IMR-90 (cell line): ENCODE measurements around the gene PDS5A. TPM values are rescaled to one million over a fixed set of nuclear protein-coding genes. Genes with fewer than 3 reads are reported as not detected.
A peak's percentile ranks its signal among the peaks of the same experiment; 100 is the strongest.

Experiments
- ATAC-seq: fragments of 200-7000 bp; cut with Tn5 transposase; 2 replicates; pipeline ENCODE4 v1.9.1; 2020; ENCODE audit warnings: low read depth, mild to moderate bottlenecking, moderate library complexity
- BruUV-seq: library from RNA; stranded (reverse); fragments of 400-500 nt; replicated peaks from 2 replicates; lab custom pipeline; 2021; lab: Mats Ljungman, UMichigan
- CTCF ChIA-PET: fragments of 300-600 bp; formaldehyde crosslinking; extraction: SDS; loops from one replicate; lab custom pipeline; 2021; ENCODE audit warnings: antibody characterized with exemption; lab: Yijun Ruan, JAX
- POLR2A ChIA-PET: fragments of 300-600 bp; sonication (Branson Sonifier 250); formaldehyde crosslinking; loops from one replicate; lab custom pipeline; 2022; ENCODE audit warnings: antibody characterized with exemption; ENCODE audit not compliant: unreplicated experiment; lab: Charles Lee
- DNase-seq: peaks from one replicate; pipeline ENCODE4 v3.0.0; 2013
- H2AFZ ChIP-seq: replicated peaks from 2 replicates; pipeline ENCODE3; 2013; ENCODE audit warnings: low read length, mild to moderate bottlenecking; ENCODE audit not compliant: poor library complexity
- H2AK5ac ChIP-seq: 2 replicates; pipeline ENCODE4 v1.6.1; 2013; ENCODE audit warnings: low read depth, low read length, inconsistent platforms
- H2AK9ac ChIP-seq: replicated peaks from 2 replicates; pipeline ENCODE3; 2013; ENCODE audit warnings: mild to moderate bottlenecking, low read depth, low read length, moderate library complexity; ENCODE audit not compliant: poor library complexity
- H2BK120ac ChIP-seq: 2 replicates; pipeline ENCODE4 v1.6.1; 2013; ENCODE audit warnings: low read depth, low read length, inconsistent platforms
- H2BK15ac ChIP-seq: 3 replicates; pipeline ENCODE4 v1.6.1; 2013; ENCODE audit warnings: low read depth, low read length, inconsistent platforms
- H2BK20ac ChIP-seq: 2 replicates; pipeline ENCODE4 v1.6.1; 2013; ENCODE audit warnings: low read depth, mild to moderate bottlenecking, inconsistent platforms, low read length, moderate library complexity
- H2BK5ac ChIP-seq: 2 replicates; pipeline ENCODE4 v1.6.1; 2013; ENCODE audit warnings: mild to moderate bottlenecking, low read depth, low read length, inconsistent platforms; ENCODE audit not compliant: poor library complexity, severe bottlenecking
- H3K14ac ChIP-seq: replicated peaks from 2 replicates; pipeline ENCODE4 v1.6.1; 2013; ENCODE audit warnings: low read depth, low read length, inconsistent platforms
- H3K18ac ChIP-seq: 2 replicates; pipeline ENCODE4 v1.6.1; 2013; ENCODE audit warnings: low read depth, low read length, control low read depth
- H3K23ac ChIP-seq: 2 replicates; pipeline ENCODE4 v1.6.1; 2013; ENCODE audit warnings: low read depth, low read length, inconsistent platforms
- H3K27ac ChIP-seq: 2 replicates; pipeline ENCODE4 v1.5.1; 2013; ENCODE audit warnings: mild to moderate bottlenecking, control low read depth, low read length; ENCODE audit not compliant: insufficient read depth
- H3K27me3 ChIP-seq: 2 replicates; pipeline ENCODE4 v1.6.1; 2013; ENCODE audit warnings: low read length; ENCODE audit not compliant: control insufficient read depth, insufficient read depth
- H3K36me3 ChIP-seq: 2 replicates; pipeline ENCODE4 v1.6.1; 2013; ENCODE audit warnings: low read length, mixed read lengths; ENCODE audit not compliant: control insufficient read depth, insufficient read depth
- H3K4ac ChIP-seq: 2 replicates; pipeline ENCODE4 v1.6.1; 2013; ENCODE audit warnings: low read depth, low read length, inconsistent platforms
- H3K4me1 ChIP-seq: 2 replicates; pipeline ENCODE4 v1.6.1; 2013; ENCODE audit warnings: low read length, mixed read lengths; ENCODE audit not compliant: control insufficient read depth, insufficient read depth
- H3K4me2 ChIP-seq: 2 replicates; pipeline ENCODE4 v1.6.1; 2013; ENCODE audit warnings: low read depth, mild to moderate bottlenecking, control low read depth, low read length, moderate library complexity
- H3K4me3 ChIP-seq: 2 replicates; pipeline ENCODE4 v1.5.1; 2013; ENCODE audit warnings: low read depth, mild to moderate bottlenecking, control low read depth, low read length, moderate library complexity; ENCODE audit not compliant: insufficient read depth
- H3K56ac ChIP-seq: 2 replicates; pipeline ENCODE4 v1.6.1; 2013; ENCODE audit warnings: low read length, inconsistent platforms; ENCODE audit not compliant: insufficient read depth; ENCODE audit errors: extremely low read depth
- H3K79me1 ChIP-seq, 2 experiments: 2 replicates each; pipeline ENCODE4 v1.6.1; 2013; ENCODE audit warnings: low read length in 2 of 2, inconsistent platforms in 1 of 2, low read depth in 1 of 2
- H3K9ac ChIP-seq: 2 replicates; pipeline ENCODE4 v1.6.1; 2013; ENCODE audit warnings: low read depth, low read length, control low read depth
- H3K9me1 ChIP-seq: 2 replicates; pipeline ENCODE4 v1.6.1; 2013; ENCODE audit warnings: low read length, inconsistent platforms; ENCODE audit not compliant: insufficient read depth
- H3K9me3 ChIP-seq: 2 replicates; pipeline ENCODE4 v1.6.1; 2013; ENCODE audit warnings: low read length; ENCODE audit not compliant: control insufficient read depth, insufficient read depth
- H4K20me1 ChIP-seq: 2 replicates; pipeline ENCODE4 v1.6.1; 2013; ENCODE audit warnings: low read length, inconsistent platforms; ENCODE audit not compliant: insufficient read depth
- H4K5ac ChIP-seq: 2 replicates; pipeline ENCODE4 v1.6.1; 2013; ENCODE audit warnings: mild to moderate bottlenecking, low read depth, low read length, control low read depth
- H4K8ac ChIP-seq, 2 experiments: 2 replicates each; pipeline ENCODE4 v1.6.1; 2013; ENCODE audit warnings: low read depth in 2 of 2, low read length in 2 of 2, control low read depth in 1 of 2, inconsistent platforms in 1 of 2
- H4K91ac ChIP-seq: 2 replicates; pipeline ENCODE4 v1.6.1; 2013; ENCODE audit warnings: low read depth, low read length, inconsistent platforms; ENCODE audit not compliant: insufficient read depth
- CTCF ChIP-seq: conservative IDR thresholded peaks from 2 replicates; pipeline ENCODE4 v1.5.1; 2012; ENCODE audit warnings: mild to moderate bottlenecking, low read depth, low read length, improper control_type of control experiment
- FOS ChIP-seq: fragments of 150-350 bp; IDR thresholded peaks from 2 replicates; pipeline ENCODE4 v1.6.1; 2016; ENCODE audit warnings: low read depth, low read length
- MAFK ChIP-seq: IDR thresholded peaks from 2 replicates; pipeline ENCODE4 v1.6.1; 2012; ENCODE audit warnings: low read depth, low read length, improper control_type of control experiment
- MXI1 ChIP-seq: IDR thresholded peaks from 2 replicates; pipeline ENCODE4 v1.6.1; 2012; ENCODE audit warnings: low read depth, mild to moderate bottlenecking, low read length, moderate library complexity, borderline replicate concordance
- NFE2L2 ChIP-seq: fragments of 150-350 bp; IDR thresholded peaks from 2 replicates; pipeline ENCODE4 v1.6.1; 2016; ENCODE audit warnings: low read depth, mild to moderate bottlenecking, low read length
- POLR2A ChIP-seq: IDR thresholded peaks from 2 replicates; pipeline ENCODE4 v1.6.1; 2012; ENCODE audit warnings: mild to moderate bottlenecking, low read depth, low read length
- RAD21 ChIP-seq: IDR thresholded peaks from 2 replicates; pipeline ENCODE4 v1.6.1; 2012; ENCODE audit warnings: low read length, improper control_type of control experiment
- RCOR1 ChIP-seq: IDR thresholded peaks from 2 replicates; pipeline ENCODE4 v1.6.1; 2012; ENCODE audit warnings: mild to moderate bottlenecking, low read length, improper control_type of control experiment; ENCODE audit not compliant: insufficient replicate concordance
- RFX5 ChIP-seq: IDR thresholded peaks from 2 replicates; pipeline ENCODE4 v1.8.0; 2012; ENCODE audit warnings: low read depth, mild to moderate bottlenecking, low read length, moderate library complexity
- WGBS, 2 experiments: methylation state at CpG; one replicate each; pipeline versions ENCODE4 v1.1.5 to v1.1.7; 2013; ENCODE audit warnings: missing lambda C conversion rate in 2 of 2; ENCODE audit not compliant: insufficient read length in 1 of 2; ENCODE audit errors: extremely low coverage in 2 of 2; 5-methylcytosine and 5-hydroxymethylcytosine counted together
- dilution Hi-C: fragments of 300-500 bp; cut with HindIII; formaldehyde crosslinking; loops from one replicate; pipeline ENCODE4 v1.14.3; 2018; ENCODE audit warnings: low sequenced_read_pairs; ENCODE audit not compliant: unreplicated experiment
- in situ Hi-C: fragments of 300-500 bp; cut with MboI; formaldehyde crosslinking; loops from 3 replicates; pipeline ENCODE4 v1.14.3; 2019; ENCODE audit warnings: low sequenced_read_pairs, inconsistent platforms, mixed read lengths
- intact Hi-C: fragments of 100-400 bp; cut with micrococcal nuclease; formaldehyde crosslinking; loops from 2 replicates; pipeline ENCODE4 v1.10.0; 2022
- polyA plus RNA-seq, 3 experiments: library from polyadenylated mRNA; depleted of rRNA; stranded (reverse); fragments of >200 nt; gene quantifications; 2 replicates each; pipeline ENCODE4 v1.2.3, GENCODE V29; 2012; ENCODE audit warnings: low replicate concordance in 1 of 3
- total RNA-seq: library from RNA; depleted of rRNA; stranded (reverse); fragments of >200 nt; gene quantifications from 2 replicates; pipeline ENCODE4 v1.2.3, GENCODE V29; 2012

PDS5A gene
- total and polyA plus RNA-seq, 2 of the 4 experiments (the other 2 are of a cell fraction), result 16.3 to 33.5 TPM

GRCh38 chr4:39978904-39979303 lies 1.2 kb upstream of the PDS5A start:
- dilution Hi-C loops, result no loop called here
- no peak overlapping the region for H3K14ac ChIP-seq
- no peak overlapping the region for H3K4me3 ChIP-seq
- H3K36me3 ChIP-seq, result peaks cover 4% of the 10 kb centered on the region
- CTCF ChIA-PET, result interaction anchor here (1.0 kb wide), 1 partner anchor 313 kb away, joined by 8 read pairs; no protein-coding TSS in a partner anchor
- no peak overlapping the region for H3K9ac ChIP-seq
- H4K20me1 ChIP-seq, result peaks cover 14% of the 10 kb centered on the region
- WGBS, 2 experiments, result 100% methylated on average over 2 of the region's 5 CpGs; no CpG with 5 or more reads in 1 of the 2 experiments
- no peak overlapping the region for H2AFZ ChIP-seq
- H3K9me1 ChIP-seq, result peaks cover 2% of the 10 kb centered on the region; the same call in 1 of the 2 replicates
- ATAC-seq (no peak), DNase-seq (no peak)
- no peak overlapping the region for H2BK120ac ChIP-seq
- POLR2A ChIA-PET, result no interaction called here
- no peak overlapping the region for H3K4ac ChIP-seq
- H4K8ac ChIP-seq, result peak overlapping the region in 1 of 2 experiments; percentile 37; a peak in 1 of 4 replicates
- intact Hi-C loops, result loop anchor here (1.0 to 5.0 kb wide), 3 partner anchors 78 to 452 kb away; partner anchors contain the start of genes N4BP2 and UGDH
- no peaks in the 10 kb centered on the region for H3K9me3 ChIP-seq
- H3K23ac ChIP-seq, result no peak overlapping the region
- no peak overlapping the region for H2AK5ac ChIP-seq
- H2BK20ac ChIP-seq, result no peak overlapping the region
- H3K4me2 ChIP-seq, result no peak overlapping the region
- no peak overlapping the region for H3K27ac ChIP-seq
- BruUV-seq, result no TSS peak
- no peak overlapping the region for H4K91ac ChIP-seq
- peaks cover 2% of the 10 kb centered on the region for H3K4me1 ChIP-seq
- no peak overlapping the region for H3K56ac ChIP-seq
- TF ChIP-seq RCOR1 (no peak), RFX5 (no peak), RAD21 (no peak), NFE2L2 (no peak), CTCF (no peak), FOS (no peak), POLR2A (no peak), MAFK (no peak), MXI1 (no peak)
- H3K18ac ChIP-seq, result no peak overlapping the region
- in situ Hi-C loops, result loop anchor here (10.0 kb wide), 1 partner anchor 514 kb away; no protein-coding TSS in a partner anchor
- no peak overlapping the region for H4K5ac ChIP-seq
- H3K79me1 ChIP-seq, result peaks cover 8 to 27% of the 10 kb centered on the region in 2 experiments; a peak in 3 of 4 replicates
- no peak overlapping the region for H2AK9ac ChIP-seq
- no peak overlapping the region for H2BK5ac ChIP-seq
- H3K27me3 ChIP-seq, result no peaks in the 10 kb centered on the region
- no peak overlapping the region for H2BK15ac ChIP-seq
